ENCODE measurements around the gene LGR4.

Gene LGR4

DNA sequence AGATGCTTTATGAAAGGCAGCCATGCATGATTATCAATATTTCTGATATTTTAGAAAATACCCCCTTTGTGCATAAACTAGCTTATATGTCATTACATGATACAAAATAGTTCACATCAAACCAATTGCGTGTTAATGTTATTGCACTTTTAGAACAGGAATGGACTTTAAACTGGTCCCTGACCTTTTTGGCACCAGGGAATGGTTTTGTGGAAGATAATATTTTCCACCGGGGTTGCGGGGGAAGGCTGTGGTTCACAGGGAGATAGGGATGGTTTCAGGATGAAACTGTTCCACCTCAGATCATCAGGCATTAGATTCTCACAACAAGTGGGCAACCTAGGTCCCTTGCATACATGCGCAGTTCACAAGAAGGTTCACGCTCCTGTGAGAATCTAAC is 16.5 kb upstream of the LGR4 start:
- no peak overlapping the region for H3K27ac ChIP-seq
- DNase-seq (ENCODE audit: low read depth, low spot score) = no peak

- no peak for DNase-seq (ENCODE audit: low read depth, low spot score)
These were observed 15.1 kb upstream of the LGR4 start for GRCh38 chr11:27487706-27488105.

DNA sequence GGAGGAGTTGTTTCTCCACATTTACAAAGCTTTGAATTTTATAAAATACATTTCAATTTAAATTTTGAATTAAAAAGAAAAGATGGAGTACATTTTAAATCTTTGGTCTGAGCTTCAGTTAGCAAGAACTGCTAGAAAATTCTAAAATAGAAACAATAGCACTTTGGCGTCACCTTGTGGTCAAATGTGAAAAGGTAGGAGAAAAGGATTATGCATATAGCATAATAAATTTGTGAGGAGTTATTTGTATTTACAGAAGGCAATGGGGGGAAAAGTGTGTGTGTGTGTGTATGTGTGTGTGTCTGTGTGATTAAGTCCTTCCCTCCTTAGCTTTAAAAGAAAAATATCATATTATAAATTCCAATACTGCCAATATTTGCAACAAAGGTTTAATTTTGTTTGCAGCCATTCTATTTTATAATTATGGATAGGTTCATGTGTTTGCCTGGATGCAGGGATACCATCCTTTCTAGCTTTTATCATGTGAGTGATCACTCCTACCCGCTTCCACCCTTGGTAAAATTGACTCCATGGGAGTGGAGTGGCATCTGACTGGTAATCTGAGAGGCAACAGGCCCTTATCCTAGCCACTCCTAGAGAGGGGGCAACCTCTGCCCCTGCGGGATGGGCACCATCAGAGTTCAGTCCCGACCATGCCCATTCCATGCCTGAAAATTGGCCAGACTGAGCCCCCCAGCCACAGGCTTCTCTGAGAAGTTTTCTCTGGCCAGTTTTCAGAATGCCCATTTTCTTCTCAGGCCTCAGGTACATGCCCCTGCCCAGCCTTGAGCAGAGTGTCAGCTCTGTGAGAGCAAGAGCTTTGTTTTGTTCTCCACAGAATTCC is 13.6 kb upstream of the LGR4 start:
- DNase-seq (ENCODE audit: low read depth, low spot score) = no peak
- H3K27ac ChIP-seq = no peak overlapping the region

More at GRCh38 chr11:27487706-27488105, 15.1 kb upstream of the LGR4 start:
- no peak overlapping the region for H3K27ac ChIP-seq

GRCh38 chr11:27482793-27483192 is 10.2 kb upstream of the LGR4 start:
- DNase-seq (ENCODE audit: low read depth, low spot score) = no peak
- H3K27ac ChIP-seq = no peak overlapping the region

- no peak for DNase-seq (ENCODE audit: low read depth, low spot score)
- H3K27ac ChIP-seq = no peak overlapping the region
These were observed 9.4 kb upstream of the LGR4 start for GRCh38 chr11:27481992-27482391.

DNA sequence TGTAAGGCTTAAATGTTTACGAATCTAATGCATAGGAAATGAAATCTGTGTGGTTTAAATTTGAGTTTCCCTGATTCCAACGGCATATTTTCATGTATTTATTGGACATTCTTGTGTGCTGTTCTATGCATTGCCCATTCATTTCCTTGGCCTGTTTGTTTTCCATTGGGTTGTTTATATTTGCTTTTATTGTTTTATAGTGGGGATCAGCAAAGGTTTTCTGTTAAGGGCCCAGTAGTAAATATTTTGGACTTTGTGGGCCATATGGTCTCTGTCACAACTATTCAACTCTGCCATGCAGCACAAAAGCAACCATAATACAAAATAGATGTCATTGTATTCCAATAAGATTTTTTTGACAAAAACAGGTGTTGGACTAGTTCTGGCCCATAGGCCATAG is 5.2 kb upstream of the LGR4 start:
- no peak for DNase-seq (ENCODE audit: low read depth, low spot score)

GRCh38 chr11:27477243-27477642 is 4.7 kb upstream of the LGR4 start:
- no peak overlapping the region for H3K27ac ChIP-seq
- DNase-seq (ENCODE audit: low read depth, low spot score) = no peak

More for the DNA sequence above, 5.2 kb upstream of the LGR4 start:
- H3K27ac ChIP-seq = no peak overlapping the region

DNA sequence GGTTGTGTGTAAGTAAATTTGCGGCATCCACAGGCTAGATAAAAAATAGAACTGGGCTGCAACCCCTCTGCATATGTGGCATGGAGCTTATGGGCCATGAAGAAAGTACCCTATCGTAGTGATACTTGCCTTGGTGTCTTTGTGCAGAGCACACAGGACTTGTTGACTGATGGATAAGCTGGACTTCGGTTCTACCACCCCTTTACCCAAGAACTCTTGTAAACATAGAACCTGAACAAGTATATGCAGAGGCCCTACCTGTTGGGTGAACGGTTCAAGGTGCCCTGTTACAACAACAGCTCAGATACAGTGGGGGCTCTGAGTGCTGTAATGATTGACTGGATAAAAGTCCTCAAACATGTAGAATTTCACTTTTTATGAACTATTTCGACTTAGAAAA is 3.0 kb upstream of the LGR4 start:
- DNase-seq (ENCODE audit: low read depth, low spot score) = no peak

DNA sequence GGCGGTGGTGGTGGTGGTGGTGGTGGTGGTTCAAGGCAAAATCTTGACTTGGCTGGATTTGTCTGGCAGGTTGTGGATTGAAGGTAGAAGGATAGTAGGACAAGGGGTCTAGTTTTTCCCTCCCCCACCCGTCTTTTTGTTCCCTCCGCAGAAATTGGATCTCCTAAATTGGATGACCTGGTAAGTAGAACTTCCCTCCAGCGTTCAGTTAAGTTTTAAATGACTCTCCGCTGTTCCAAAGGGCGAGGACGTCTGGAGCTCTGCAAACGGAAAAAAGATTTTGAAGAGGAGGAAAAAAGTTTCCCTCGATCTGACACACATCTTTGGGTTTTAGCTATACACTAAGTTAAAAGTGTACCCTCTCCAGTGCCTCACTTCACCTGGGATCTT is 422 bp upstream of the LGR4 start:
- DNase-seq (ENCODE audit: low read depth, low spot score) = no peak
- H3K27ac ChIP-seq = no peak overlapping the region

More for the DNA sequence above, 3.0 kb upstream of the LGR4 start:
- no peak overlapping the region for H3K27ac ChIP-seq

GRCh38 chr11:27471589-27472397 is 797 bp downstream of the LGR4 start:
- peak overlapping the region; percentile 89 for H3K27ac ChIP-seq
- DNase-seq (ENCODE audit: low read depth, low spot score) = no peak

- DNase-seq (ENCODE audit: low read depth, low spot score) = no peak
- peak overlapping the region; percentile 89 for H3K27ac ChIP-seq
These were observed 1.6 kb downstream of the LGR4 start for GRCh38 chr11:27470826-27471588.

GRCh38 chr11:27470166-27470565 is 2.4 kb downstream of the LGR4 start:
- H3K27ac ChIP-seq = peak overlapping the region; percentile 89
- DNase-seq (ENCODE audit: low read depth, low spot score) = no peak

GRCh38 chr11:27468995-27469695 is 3.4 kb downstream of the LGR4 start:
- DNase-seq (ENCODE audit: low read depth, low spot score) = no peak
- peak overlapping the region; percentile 89 for H3K27ac ChIP-seq

GRCh38 chr11:27468209-27468994 is 4.2 kb downstream of the LGR4 start:
- DNase-seq (ENCODE audit: low read depth, low spot score) = peak; percentile 70
- H3K27ac ChIP-seq = peak overlapping the region; percentile 89

- no peak for DNase-seq (ENCODE audit: low read depth, low spot score)
- H3K27ac ChIP-seq = peak overlapping the region; percentile 89
These were observed 5.2 kb downstream of the LGR4 start for GRCh38 chr11:27467181-27467913.

GRCh38 chr11:27466363-27466762 is 6.2 kb downstream of the LGR4 start:
- no peak for DNase-seq (ENCODE audit: low read depth, low spot score)
- H3K27ac ChIP-seq = peak overlapping the region; percentile 89

DNA sequence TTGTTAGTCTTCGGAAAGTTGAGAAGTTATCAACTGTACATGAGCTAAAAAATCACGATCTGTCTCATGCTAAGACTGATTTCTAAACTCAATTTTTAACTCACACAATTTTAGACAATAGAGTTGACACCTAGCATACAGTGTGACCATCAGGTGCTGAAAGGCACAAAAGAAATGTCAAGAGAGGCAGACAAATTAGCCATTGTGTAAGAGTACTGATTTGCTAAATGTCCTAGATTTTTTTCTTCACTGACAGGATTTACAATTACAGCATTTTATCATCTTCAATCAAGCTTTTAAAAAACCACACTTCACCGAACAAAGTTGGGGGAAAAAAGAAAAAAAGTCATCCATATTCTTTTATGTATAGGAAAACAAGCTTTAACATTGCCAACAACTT is 7.0 kb downstream of the LGR4 start:
- no peak for DNase-seq (ENCODE audit: low read depth, low spot score)
- H3K27ac ChIP-seq = peak overlapping the region; percentile 89

GRCh38 chr11:27464909-27465308 is 7.7 kb downstream of the LGR4 start:
- peak overlapping the region; percentile 89 for H3K27ac ChIP-seq
- no peak for DNase-seq (ENCODE audit: low read depth, low spot score)

DNA sequence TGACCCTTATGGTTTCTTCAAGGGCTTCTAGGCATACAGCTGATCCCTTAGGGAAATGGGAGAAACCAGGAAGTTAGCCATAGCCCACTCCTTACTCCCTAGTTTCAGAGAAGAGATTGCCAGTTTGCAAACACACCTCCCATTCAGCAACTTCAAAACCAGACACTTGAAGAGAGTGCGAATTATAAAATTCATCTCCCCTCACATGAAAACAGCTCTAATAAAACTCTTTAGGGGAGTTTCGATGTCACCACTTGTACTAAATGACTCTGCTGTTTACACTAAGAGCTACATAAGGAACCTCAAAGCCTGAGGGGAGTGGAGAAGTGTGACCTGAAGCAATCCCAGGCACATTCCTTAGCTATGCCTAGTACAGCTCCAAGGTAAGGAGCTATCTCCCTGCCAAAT is 8.3 kb downstream of the LGR4 start:
- no peak for DNase-seq (ENCODE audit: low read depth, low spot score)

More for the DNA sequence above, 8.3 kb downstream of the LGR4 start:
- H3K27ac ChIP-seq = peak overlapping the region; percentile 89

Data from epithelial cell of prostate (primary cell).